K562 (cell line): ENCODE measurements around the gene WIPF2. TPM values are rescaled to one million over a fixed set of nuclear protein-coding genes. Genes with fewer than 3 reads are reported as not detected.
A peak's percentile ranks its signal among the peaks of the same experiment; 100 is the strongest.

ENCODE experiments used
- ARHGAP35 ChIP-seq: fragments of 450-650 bp; IDR thresholded peaks from 2 replicates; pipeline ENCODE4 v1.6.1; 2018; ENCODE audit not compliant: partially characterized antibody
- ARID2 ChIP-seq: fragments of 450-650 bp; IDR thresholded peaks from 2 replicates; pipeline ENCODE4 v1.6.1; 2017; ENCODE audit warnings: antibody characterized with exemption, mild to moderate bottlenecking
- CBX3 ChIP-seq, 2 experiments: IDR thresholded peaks; 1 replicate in 1 of 2; 2 replicates in 1 of 2; pipeline ENCODE4 v1.6.1; 2012; ENCODE audit warnings: inconsistent platforms in 2 of 2, low read length in 2 of 2, borderline replicate concordance in 1 of 2, control low read depth in 1 of 2
- CREM ChIP-seq: IDR thresholded peaks from 2 replicates; pipeline ENCODE4 v1.6.1; 2014; ENCODE audit warnings: antibody characterized with exemption, low read depth
- CXXC5 ChIP-seq: fragments of 250-450 bp; sonication (Bioruptor Pico); IDR thresholded peaks from 2 replicates; pipeline ENCODE4 v1.8.0; 2022; ENCODE audit warnings: inconsistent platforms, mild to moderate bottlenecking, moderate library complexity
- DLX4 ChIP-seq: fragments of 250-450 bp; sonication (Bioruptor Pico); IDR thresholded peaks from 2 replicates; pipeline ENCODE4 v1.6.1; 2021; ENCODE audit warnings: mild to moderate bottlenecking
- IRF2 ChIP-seq: sonication (generic); formaldehyde crosslinking; IDR thresholded peaks from 2 replicates; pipeline ENCODE4 v1.8.1; 2022; ENCODE audit warnings: mild to moderate bottlenecking, missing genetic modification reagents
- NFE2L1 ChIP-seq: fragments of 450-650 bp; IDR thresholded peaks from 2 replicates; pipeline ENCODE4 v1.6.1; 2016; ENCODE audit warnings: missing genetic modification characterization, low read depth, mild to moderate bottlenecking, missing compliant biosample characterization, moderate library complexity, borderline replicate concordance
- PML ChIP-seq: IDR thresholded peaks from 2 replicates; pipeline ENCODE4 v1.6.1; 2012; ENCODE audit warnings: low read length, inconsistent platforms
- RAD21 ChIP-seq, 2 experiments: fragments of 250-450 bp in 1 of 2; fragments of 450-650 bp in 1 of 2; sonication (Bioruptor Pico) in 1 of 2; formaldehyde crosslinking in 1 of 2; IDR thresholded peaks in 1 of 2; conservative IDR thresholded peaks in 1 of 2; 2 replicates each; pipeline versions ENCODE4 v1.4.0 to v1.8.0; 2020 to 2022; ENCODE audit warnings: mild to moderate bottlenecking in 2 of 2, moderate library complexity in 1 of 2
- SETDB1 ChIP-seq: IDR thresholded peaks from one replicate; pipeline ENCODE4 v1.6.1; 2012; ENCODE audit warnings: low read length, control low read depth, inconsistent platforms
- SMARCE1 ChIP-seq: fragments of 450-650 bp; IDR thresholded peaks from 2 replicates; pipeline ENCODE4 v1.7.1; 2016; ENCODE audit warnings: mild to moderate bottlenecking
- SNIP1 ChIP-seq: fragments of 450-650 bp; IDR thresholded peaks from 2 replicates; pipeline ENCODE4 v1.7.1; 2017; ENCODE audit warnings: low read depth, mild to moderate bottlenecking
- STAT5B ChIP-seq: fragments of 250-450 bp; sonication (Bioruptor Pico); IDR thresholded peaks from 2 replicates; pipeline ENCODE4 v1.8.0; 2021; ENCODE audit warnings: mild to moderate bottlenecking, inconsistent platforms
- TBP ChIP-seq: optimal IDR thresholded peaks from 2 replicates; pipeline ENCODE3; 2011; ENCODE audit warnings: low read depth, low read length, improper control_type of control experiment
- TFAP4 ChIP-seq: sonication (generic); formaldehyde crosslinking; IDR thresholded peaks from 2 replicates; pipeline ENCODE4 v1.8.0; 2022; ENCODE audit warnings: missing genetic modification reagents, mild to moderate bottlenecking, moderate library complexity, borderline replicate concordance
- TOE1 ChIP-seq, 2 experiments: fragments of 450-650 bp in 1 of 2; sonication (generic) in 1 of 2; formaldehyde crosslinking in 1 of 2; IDR thresholded peaks; 2 replicates each; pipeline versions ENCODE4 v1.7.1 to v1.8.0; 2016 to 2022; ENCODE audit warnings: borderline replicate concordance in 2 of 2, mild to moderate bottlenecking in 2 of 2, antibody characterized with exemption in 1 of 2, inconsistent platforms in 1 of 2, low read depth in 1 of 2, missing genetic modification reagents in 1 of 2, moderate library complexity in 1 of 2
- VEZF1 ChIP-seq: fragments of 200-800 bp; sonication (Bioruptor generic); IDR thresholded peaks from 2 replicates; pipeline ENCODE4 v1.6.1; 2017; ENCODE audit warnings: missing genetic modification characterization, missing compliant biosample characterization
- ZBTB26 ChIP-seq: fragments of 450-650 bp; formaldehyde crosslinking; IDR thresholded peaks from 2 replicates; pipeline ENCODE4 v1.4.0; 2022; ENCODE audit warnings: missing genetic modification characterization
- ZBTB7A ChIP-seq: IDR thresholded peaks from 2 replicates; pipeline ENCODE4 v1.6.1; 2011; ENCODE audit warnings: low read depth, mild to moderate bottlenecking, low read length, moderate library complexity, borderline replicate concordance; ENCODE audit not compliant: control insufficient read depth
- ZNF232 ChIP-seq: sonication (generic); formaldehyde crosslinking; IDR thresholded peaks from 2 replicates; pipeline ENCODE4 v1.8.0; 2022; ENCODE audit warnings: mild to moderate bottlenecking, missing genetic modification reagents
- ZNF668 ChIP-seq: fragments of 250-450 bp; sonication (Bioruptor Pico); IDR thresholded peaks from 2 replicates; pipeline ENCODE4 v1.8.0; 2022; ENCODE audit warnings: mild to moderate bottlenecking, inconsistent platforms
- polyA plus RNA-seq, 8 experiments: library from polyadenylated mRNA; depleted of rRNA in 4 of 8; stranded (reverse) in 5 of 8; unstranded in 3 of 8; fragments of >200 nt; fragmentation: Nextera tagmentation in 2 of 8; fragmentation: Illumina TruSeq in 1 of 8; extraction: Ambion mirVana in 2 of 8; extraction: Trizol in 1 of 8; gene quantifications; 2 replicates each; pipeline versions ENCODE4 v1.2.1 to v1.2.3, GENCODE V29; 2011 to 2014; ENCODE audit warnings: inconsistent platforms in 1 of 8, missing spikeins in 1 of 8
- total RNA-seq, 7 experiments: library from RNA; depleted of rRNA in 6 of 7; stranded (reverse); fragments of >200 nt in 6 of 7; fragmentation: Illumina TruSeq in 2 of 7; extraction: Trizol in 2 of 7; gene quantifications; 2 replicates each; pipeline versions ENCODE4 v1.2.1 to v1.2.3, GENCODE V29; 2011 to 2021; ENCODE audit warnings: low replicate concordance in 1 of 7

The WIPF2 gene
- total and polyA plus RNA-seq, 9 of the 15 experiments (the other 6 are each of a cell fraction or from before 2014, with no cell fraction given) = 3.6 to 15.0 (median 5.3) TPM

GRCh38 chr17:40309031-40309948 lies 90.2 kb downstream of the WIPF2 start, which contains the start of gene RARA (continued):
- TF ChIP-seq TFAP4 (CRISPR knock-in tag) (0 out of 2 replicates have a peak, but pooled peaks have one; percentile 15), SETDB1 (no peak), ZBTB7A (peak; percentile 38; the same call in 1 of the 2 replicates), ZNF668 (no peak), TOE1 (IDR thresholded peaks at IDR 0.05; ENCODE audit: borderline replicate concordance) (peak; percentile 75; the same call in 1 of the 2 replicates), TOE1 (CRISPR knock-in tag; IDR thresholded peaks at IDR 0.05; ENCODE audit: borderline replicate concordance, low read depth) (no peak), RAD21 (CRISPR knock-in tag; conservative IDR thresholded peaks at IDR 0.05 in 1 of 2, IDR thresholded peaks at IDR 0.05 in 1 of 2) (peak in 1 of 2 experiments; percentile 8; a peak in 1 of 4 replicates), ZNF232 (no peak), SMARCE1 (0 out of 2 replicates have a peak, but pooled peaks have one; percentile 29), SNIP1 (no peak), PML (peak; percentile 23; the same call in 1 of the 2 replicates), CREM (peak; percentile 43; the same call in 1 of the 2 replicates), ZBTB26 (CRISPR knock-in tag) (0 out of 2 replicates have a peak, but pooled peaks have one; percentile 7), ARID2 (no peak), ARHGAP35 (no peak), STAT5B (CRISPR knock-in tag) (no peak), TBP (peak; percentile 13), IRF2 (CRISPR knock-in tag) (no peak), NFE2L1 (tag) (no peak), CXXC5 (0 out of 2 replicates have a peak, but pooled peaks have one; percentile 8), VEZF1 (CRISPR knock-in tag) (peak; percentile 59; the same call in 1 of the 2 replicates), DLX4 (CRISPR knock-in tag) (no peak), CBX3 (IDR thresholded peaks at IDR 0.05; ENCODE audit: borderline replicate concordance in 1 of 2, low read length in 2 of 2) (no peak)
